Measurements from ENCODE around the gene CTLA4.

Gene CTLA4

GRCh38 chr2:203887677-203888076 is 20.1 kb downstream of the CTLA4 start:
- TF ChIP-seq POLR2A (IDR thresholded peaks at IDR 0.05; ENCODE audit: extremely low read depth, insufficient read length) (no peak), CTCF (IDR thresholded peaks at IDR 0.05; ENCODE audit: low read depth, low read length) (no peak), MYC (IDR thresholded peaks at IDR 0.05; ENCODE audit: low read depth, low read length) (no peak), MAX (IDR thresholded peaks at IDR 0.05; ENCODE audit: low read depth, low read length) (no peak)
- DNase-seq (ENCODE audit: low read depth), result no peak
- no peak overlapping the region for H3K4me3 ChIP-seq (ENCODE audit: low read depth, low read length)

GRCh38 chr2:203889542-203889941 is 22.0 kb downstream of the CTLA4 start:
- no peak overlapping the region for H3K4me3 ChIP-seq (ENCODE audit: low read depth, low read length)
- TF ChIP-seq MYC (IDR thresholded peaks at IDR 0.05; ENCODE audit: low read depth, low read length), result no peak
- no peak for TF ChIP-seq POLR2A (IDR thresholded peaks at IDR 0.05; ENCODE audit: extremely low read depth, insufficient read length)
- no peak for TF ChIP-seq CTCF (IDR thresholded peaks at IDR 0.05; ENCODE audit: low read depth, low read length)
- no peak for TF ChIP-seq MAX (IDR thresholded peaks at IDR 0.05; ENCODE audit: low read depth, low read length)
- no peak for DNase-seq (ENCODE audit: low read depth)

- no peak for TF ChIP-seq POLR2A (IDR thresholded peaks at IDR 0.05; ENCODE audit: extremely low read depth, insufficient read length)
- TF ChIP-seq MYC (IDR thresholded peaks at IDR 0.05; ENCODE audit: low read depth, low read length), result no peak
- no peak for TF ChIP-seq MAX (IDR thresholded peaks at IDR 0.05; ENCODE audit: low read depth, low read length)
- TF ChIP-seq CTCF (IDR thresholded peaks at IDR 0.05; ENCODE audit: low read depth, low read length), result no peak
- no peak overlapping the region for H3K4me3 ChIP-seq (ENCODE audit: low read depth, low read length)
- no peak for DNase-seq (ENCODE audit: low read depth)
Observed at GRCh38 chr2:203889944-203890343, 22.4 kb downstream of the CTLA4 start.

- no peak overlapping the region for H3K4me3 ChIP-seq (ENCODE audit: low read depth, low read length)
- no peak for DNase-seq (ENCODE audit: low read depth)
- TF ChIP-seq MAX (IDR thresholded peaks at IDR 0.05; ENCODE audit: low read depth, low read length) (no peak), POLR2A (IDR thresholded peaks at IDR 0.05; ENCODE audit: extremely low read depth, insufficient read length) (no peak), MYC (IDR thresholded peaks at IDR 0.05; ENCODE audit: low read depth, low read length) (no peak), CTCF (IDR thresholded peaks at IDR 0.05; ENCODE audit: low read depth, low read length) (no peak)
Observed at GRCh38 chr2:203890733-203891132, 23.2 kb downstream of the CTLA4 start.

GRCh38 chr2:203891474-203891873 is 23.9 kb downstream of the CTLA4 start:
- TF ChIP-seq MAX (IDR thresholded peaks at IDR 0.05; ENCODE audit: low read depth, low read length), result no peak
- no peak for TF ChIP-seq MYC (IDR thresholded peaks at IDR 0.05; ENCODE audit: low read depth, low read length)
- TF ChIP-seq CTCF (IDR thresholded peaks at IDR 0.05; ENCODE audit: low read depth, low read length), result no peak
- no peak for TF ChIP-seq POLR2A (IDR thresholded peaks at IDR 0.05; ENCODE audit: extremely low read depth, insufficient read length)
- H3K4me3 ChIP-seq (ENCODE audit: low read depth, low read length), result no peak overlapping the region
- DNase-seq (ENCODE audit: low read depth), result peak; percentile 60

GRCh38 chr2:203892207-203892606 is 24.6 kb downstream of the CTLA4 start:
- TF ChIP-seq CTCF (IDR thresholded peaks at IDR 0.05; ENCODE audit: low read depth, low read length) (no peak), POLR2A (IDR thresholded peaks at IDR 0.05; ENCODE audit: extremely low read depth, insufficient read length) (no peak), MAX (IDR thresholded peaks at IDR 0.05; ENCODE audit: low read depth, low read length) (no peak), MYC (IDR thresholded peaks at IDR 0.05; ENCODE audit: low read depth, low read length) (no peak)
- no peak for DNase-seq (ENCODE audit: low read depth)
- no peak overlapping the region for H3K4me3 ChIP-seq (ENCODE audit: low read depth, low read length)
